Measurements from ENCODE around the gene MLKL. TPM values are rescaled to one million over a fixed set of nuclear protein-coding genes. Genes with fewer than 3 reads are reported as not detected.
A peak's percentile ranks its signal among the peaks of the same experiment; 100 is the strongest.

The MLKL gene
- total and polyA plus RNA-seq, 2 of the 13 experiments (the other 11 are each of a cell fraction or from before 2014, with no cell fraction given): 6.4 to 10.7 TPM

DNA sequence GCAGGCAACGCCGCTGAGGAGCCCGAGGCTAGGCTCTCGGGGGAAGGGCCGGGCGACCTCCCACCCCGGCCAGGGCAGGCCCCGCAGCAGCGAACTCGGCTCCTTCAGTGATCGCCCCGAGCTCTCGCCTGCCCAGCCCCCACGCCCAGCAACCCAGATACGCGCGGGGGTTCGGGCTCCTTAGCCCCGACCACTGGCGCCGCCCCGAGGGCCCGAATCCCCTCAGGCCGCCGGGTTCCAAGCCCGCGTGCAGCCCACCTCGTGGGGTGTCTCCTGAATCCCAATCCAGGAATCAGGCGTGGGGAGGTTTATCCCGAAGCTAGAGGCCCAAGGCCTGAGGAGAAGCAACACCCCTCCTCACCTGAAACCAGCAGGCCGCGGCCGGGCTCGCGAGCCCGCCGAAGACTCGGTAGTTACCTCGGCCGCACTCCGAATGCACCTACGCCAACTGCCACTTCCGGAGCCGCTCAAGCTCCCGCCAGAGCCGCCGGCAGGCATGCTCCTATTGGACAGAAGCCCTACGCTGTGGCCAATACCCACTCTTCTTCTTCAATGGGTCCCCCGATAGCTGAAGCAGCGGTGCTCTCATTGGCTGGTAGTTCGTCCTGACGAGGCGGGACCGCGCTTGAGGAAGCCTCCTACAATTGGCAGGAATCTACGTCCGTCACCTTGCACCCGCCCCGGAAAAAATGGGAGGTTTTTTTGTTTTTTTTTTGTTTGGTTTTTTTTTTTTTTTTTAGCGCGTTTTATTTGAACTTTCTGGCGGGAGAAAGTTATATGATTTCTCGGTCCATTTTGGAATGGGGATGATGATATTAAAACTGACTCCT is 34.0 kb downstream of the MLKL start, which contains the start of gene RFWD3 (continued):
- TF ChIP-seq MEIS1 (CRISPR knock-in tag; IDR thresholded peaks at IDR 0.05; ENCODE audit: borderline replicate concordance) (peak; percentile 77; the same call in 1 of the 2 replicates), HNRNPK (IDR thresholded peaks at IDR 0.05; ENCODE audit: low read depth, low read length, poor library complexity, severe bottlenecking) (no peak), CHD4 (IDR thresholded peaks at IDR 0.05; ENCODE audit: borderline replicate concordance, low read length) (no peak), SMAD3 (CRISPR knock-in tag; IDR thresholded peaks at IDR 0.05) (peak; percentile 81; the same call in 1 of the 2 replicates), TBX2 (CRISPR knock-in tag; IDR thresholded peaks at IDR 0.05; ENCODE audit: borderline replicate concordance) (peak; percentile 71), HOXD1 (CRISPR knock-in tag; IDR thresholded peaks at IDR 0.05) (peak; percentile 69; the same call in 1 of the 2 replicates), ZBTB1 (CRISPR knock-in tag; IDR thresholded peaks at IDR 0.05; ENCODE audit: borderline replicate concordance) (no peak), ZNF263 (CRISPR knock-in tag; IDR thresholded peaks at IDR 0.05) (0 out of 2 replicates have a peak, but pooled peaks have one; percentile 50), RFX1 (IDR thresholded peaks at IDR 0.05) (no peak), ZNF430 (CRISPR knock-in tag; IDR thresholded peaks at IDR 0.05) (peak; percentile 90), MXD4 (CRISPR knock-in tag; IDR thresholded peaks at IDR 0.05) (peak; percentile 81; the same call in 1 of the 2 replicates), TARDBP (CRISPR knock-in tag; IDR thresholded peaks at IDR 0.05) (peak; percentile 65), MIXL1 (CRISPR knock-in tag; IDR thresholded peaks at IDR 0.05) (peak; percentile 38), ZBTB42 (CRISPR knock-in tag; IDR thresholded peaks at IDR 0.05) (0 out of 2 replicates have a peak, but pooled peaks have one; percentile 76), PHF8 (CRISPR knock-in tag; IDR thresholded peaks at IDR 0.05) (peak; percentile 98), KAT7 (CRISPR knock-in tag; IDR thresholded peaks at IDR 0.05; ENCODE audit: borderline replicate concordance) (peak; percentile 68; the same call in 1 of the 2 replicates), MAFF (IDR thresholded peaks at IDR 0.05; ENCODE audit: low read depth, low read length) (0 out of 2 replicates have a peak, but pooled peaks have one; percentile 16), MAZ (IDR thresholded peaks at IDR 0.05; ENCODE audit: borderline replicate concordance, low read depth, low read length) (no peak), MAZ (CRISPR knock-in tag; IDR thresholded peaks at IDR 0.05; ENCODE audit: low read depth) (peak; percentile 63; the same call in 1 of the 2 replicates), KAT8 (CRISPR knock-in tag; IDR thresholded peaks at IDR 0.05) (peak; percentile 97)
- TF ChIP-seq, protein P1, sequence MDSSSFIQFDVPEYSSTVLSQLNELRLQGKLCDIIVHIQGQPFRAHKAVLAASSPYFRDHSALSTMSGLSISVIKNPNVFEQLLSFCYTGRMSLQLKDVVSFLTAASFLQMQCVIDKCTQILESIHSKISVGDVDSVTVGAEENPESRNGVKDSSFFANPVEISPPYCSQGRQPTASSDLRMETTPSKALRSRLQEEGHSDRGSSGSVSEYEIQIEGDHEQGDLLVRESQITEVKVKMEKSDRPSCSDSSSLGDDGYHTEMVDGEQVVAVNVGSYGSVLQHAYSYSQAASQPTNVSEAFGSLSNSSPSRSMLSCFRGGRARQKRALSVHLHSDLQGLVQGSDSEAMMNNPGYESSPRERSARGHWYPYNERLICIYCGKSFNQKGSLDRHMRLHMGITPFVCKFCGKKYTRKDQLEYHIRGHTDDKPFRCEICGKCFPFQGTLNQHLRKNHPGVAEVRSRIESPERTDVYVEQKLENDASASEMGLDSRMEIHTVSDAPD (CRISPR knock-in tag; IDR thresholded peaks at IDR 0.05): no peak; the same call in 1 of the 2 replicates
- TF ChIP-seq, protein P2, sequence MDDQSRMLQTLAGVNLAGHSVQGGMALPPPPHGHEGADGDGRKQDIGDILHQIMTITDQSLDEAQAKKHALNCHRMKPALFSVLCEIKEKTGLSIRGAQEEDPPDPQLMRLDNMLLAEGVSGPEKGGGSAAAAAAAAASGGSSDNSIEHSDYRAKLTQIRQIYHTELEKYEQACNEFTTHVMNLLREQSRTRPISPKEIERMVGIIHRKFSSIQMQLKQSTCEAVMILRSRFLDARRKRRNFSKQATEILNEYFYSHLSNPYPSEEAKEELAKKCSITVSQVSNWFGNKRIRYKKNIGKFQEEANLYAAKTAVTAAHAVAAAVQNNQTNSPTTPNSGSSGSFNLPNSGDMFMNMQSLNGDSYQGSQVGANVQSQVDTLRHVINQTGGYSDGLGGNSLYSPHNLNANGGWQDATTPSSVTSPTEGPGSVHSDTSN (CRISPR knock-in tag; IDR thresholded peaks at IDR 0.05; ENCODE audit: borderline replicate concordance): no peak
- TF ChIP-seq, protein P3, sequence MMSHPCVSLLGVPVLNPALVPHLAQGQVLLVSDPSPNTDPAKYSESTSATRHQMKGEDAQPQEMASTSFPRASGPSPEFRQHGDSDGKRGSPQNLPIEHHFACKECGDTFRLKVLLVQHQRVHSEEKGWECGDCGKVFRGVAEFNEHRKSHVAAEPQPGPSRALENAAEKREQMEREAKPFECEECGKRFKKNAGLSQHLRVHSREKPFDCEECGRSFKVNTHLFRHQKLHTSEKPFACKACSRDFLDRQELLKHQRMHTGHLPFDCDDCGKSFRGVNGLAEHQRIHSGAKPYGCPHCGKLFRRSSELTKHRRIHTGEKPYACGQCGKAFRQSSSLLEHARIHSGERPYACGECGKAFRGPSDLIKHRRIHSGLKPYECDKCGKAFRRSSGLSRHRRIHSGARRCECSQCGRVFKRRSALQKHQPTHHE (CRISPR knock-in tag; IDR thresholded peaks at IDR 0.05; ENCODE audit: borderline replicate concordance): peak; percentile 81; the same call in 1 of the 2 replicates
- TF ChIP-seq, protein P4, sequence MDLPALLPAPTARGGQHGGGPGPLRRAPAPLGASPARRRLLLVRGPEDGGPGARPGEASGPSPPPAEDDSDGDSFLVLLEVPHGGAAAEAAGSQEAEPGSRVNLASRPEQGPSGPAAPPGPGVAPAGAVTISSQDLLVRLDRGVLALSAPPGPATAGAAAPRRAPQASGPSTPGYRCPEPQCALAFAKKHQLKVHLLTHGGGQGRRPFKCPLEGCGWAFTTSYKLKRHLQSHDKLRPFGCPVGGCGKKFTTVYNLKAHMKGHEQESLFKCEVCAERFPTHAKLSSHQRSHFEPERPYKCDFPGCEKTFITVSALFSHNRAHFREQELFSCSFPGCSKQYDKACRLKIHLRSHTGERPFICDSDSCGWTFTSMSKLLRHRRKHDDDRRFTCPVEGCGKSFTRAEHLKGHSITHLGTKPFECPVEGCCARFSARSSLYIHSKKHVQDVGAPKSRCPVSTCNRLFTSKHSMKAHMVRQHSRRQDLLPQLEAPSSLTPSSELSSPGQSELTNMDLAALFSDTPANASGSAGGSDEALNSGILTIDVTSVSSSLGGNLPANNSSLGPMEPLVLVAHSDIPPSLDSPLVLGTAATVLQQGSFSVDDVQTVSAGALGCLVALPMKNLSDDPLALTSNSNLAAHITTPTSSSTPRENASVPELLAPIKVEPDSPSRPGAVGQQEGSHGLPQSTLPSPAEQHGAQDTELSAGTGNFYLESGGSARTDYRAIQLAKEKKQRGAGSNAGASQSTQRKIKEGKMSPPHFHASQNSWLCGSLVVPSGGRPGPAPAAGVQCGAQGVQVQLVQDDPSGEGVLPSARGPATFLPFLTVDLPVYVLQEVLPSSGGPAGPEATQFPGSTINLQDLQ (CRISPR knock-in tag; IDR thresholded peaks at IDR 0.05): no peak

All from HepG2 (cell line).